SK-N-SH treated with all-trans-retinoic acid at 6 μM for 48 hours (cell line): ENCODE measurements around the gene PPM1G.

ENCODE experiments used
- ARNTL ChIP-seq: fragments of 450-650 bp; formaldehyde crosslinking; IDR thresholded peaks from 2 replicates; pipeline ENCODE4 v1.5.0; 2020; ENCODE audit warnings: low read depth, mild to moderate bottlenecking, moderate library complexity, borderline replicate concordance
- BACH2 ChIP-seq: fragments of 250-450 bp; sonication (Bioruptor Pico); IDR thresholded peaks from 2 replicates; pipeline ENCODE4 v1.9.0; 2021; ENCODE audit warnings: mild to moderate bottlenecking, borderline replicate concordance
- CREB5 ChIP-seq: fragments of 250-450 bp; sonication (Bioruptor Pico); IDR thresholded peaks from 2 replicates; pipeline ENCODE4 v1.5.1; 2020; ENCODE audit warnings: low read depth, mild to moderate bottlenecking, moderate library complexity
- CSRNP3 ChIP-seq: fragments of 250-450 bp; sonication (Bioruptor Pico); IDR thresholded peaks from 2 replicates; pipeline ENCODE4 v1.5.1; 2021; ENCODE audit warnings: mild to moderate bottlenecking, moderate library complexity
- GLIS3 ChIP-seq: fragments of 250-450 bp; sonication (Bioruptor Pico); IDR thresholded peaks from 2 replicates; pipeline ENCODE4 v1.5.0; 2020; ENCODE audit warnings: mild to moderate bottlenecking, moderate library complexity
- ISL1 ChIP-seq: fragments of 250-450 bp; sonication (Bioruptor Pico); IDR thresholded peaks from 2 replicates; pipeline ENCODE4 v2.1.2; 2022; ENCODE audit warnings: mild to moderate bottlenecking, moderate library complexity
- PATZ1 ChIP-seq: fragments of 250-450 bp; sonication (Bioruptor Pico); IDR thresholded peaks from 2 replicates; pipeline ENCODE4 v1.8.0; 2020; ENCODE audit warnings: mild to moderate bottlenecking, moderate library complexity, borderline replicate concordance
- POU6F1 ChIP-seq: fragments of 250-450 bp; sonication (Bioruptor Pico); IDR thresholded peaks from 2 replicates; pipeline ENCODE4 v1.8.0; 2021; ENCODE audit warnings: low read depth, mild to moderate bottlenecking, moderate library complexity, borderline replicate concordance
- RARB ChIP-seq: fragments of 250-450 bp; sonication (Bioruptor Pico); IDR thresholded peaks from 2 replicates; pipeline ENCODE4 v1.8.0; 2021; ENCODE audit warnings: mild to moderate bottlenecking, moderate library complexity
- ZFP30 ChIP-seq: fragments of 450-650 bp; formaldehyde crosslinking; IDR thresholded peaks from 2 replicates; pipeline ENCODE4 v1.5.0; 2022; ENCODE audit warnings: mild to moderate bottlenecking, moderate library complexity
- ZNF70 ChIP-seq: fragments of 450-650 bp; formaldehyde crosslinking; IDR thresholded peaks from 2 replicates; pipeline ENCODE4 v1.5.0; 2020; ENCODE audit warnings: mild to moderate bottlenecking, moderate library complexity

GRCh38 chr2:27428213-27428977 is 19.0 kb upstream of the PPM1G start, which contains the start of gene NRBP1:
- TF ChIP-seq ARNTL (CRISPR knock-in tag): no peak
- no peak; the same call in 1 of the 2 replicates for TF ChIP-seq ZFP30 (CRISPR knock-in tag)
- no peak for TF ChIP-seq RARB
- TF ChIP-seq CREB5 (CRISPR knock-in tag): 0 out of 2 replicates have a peak, but pooled peaks have one; percentile 17
- TF ChIP-seq PATZ1 (CRISPR knock-in tag): peak; percentile 98
- no peak for TF ChIP-seq ZNF70 (CRISPR knock-in tag)
- no peak for TF ChIP-seq CSRNP3 (CRISPR knock-in tag)
- no peak for TF ChIP-seq ISL1 (CRISPR knock-in tag)
- TF ChIP-seq GLIS3 (CRISPR knock-in tag): no peak; the same call in 1 of the 2 replicates
- TF ChIP-seq BACH2 (CRISPR knock-in tag): no peak
- no peak for TF ChIP-seq POU6F1
